MM.1S (cell line): ENCODE results near the gene PLXNA4.

Experiments
- EZH2 ChIP-seq: fragments of 300-600 bp; sonication (generic); optimal IDR thresholded peaks from 2 replicates; pipeline ENCODE3; 2017; ENCODE audit warnings: low read depth, mild to moderate bottlenecking, antibody characterized with exemption, low read length, mixed read lengths
- EZH2phosphoT487 ChIP-seq: fragments of 300-600 bp; sonication (generic); IDR thresholded peaks from 2 replicates; pipeline ENCODE4 v1.6.1; 2018; ENCODE audit warnings: antibody characterized with exemption, low read length
- TF ChIP-seq, protein P1 (sequence below): fragments of 300-600 bp; sonication (generic); IDR thresholded peaks from 2 replicates; pipeline ENCODE4 v1.5.1; 2016; ENCODE audit warnings: antibody characterized with exemption, low read length, mixed read lengths

DNA sequence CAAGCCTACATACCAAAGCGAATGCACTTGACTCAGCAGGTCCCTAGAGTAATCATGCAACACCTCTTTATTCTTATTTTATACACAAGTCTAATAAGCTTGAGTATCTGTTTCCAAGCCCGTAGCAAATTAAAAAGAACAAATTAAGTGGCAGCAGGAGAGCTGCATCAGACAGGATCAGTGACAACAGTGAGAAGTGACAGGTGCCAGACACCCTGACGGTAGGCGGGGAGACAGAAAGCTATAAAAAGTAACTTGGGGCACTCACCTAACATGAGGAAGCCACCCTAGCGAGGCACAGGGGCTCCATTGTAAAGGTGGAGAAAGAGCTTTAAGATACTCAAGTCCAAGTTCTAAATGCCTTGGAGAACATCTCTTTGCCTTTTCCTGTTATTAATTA is 174.2 kb downstream of the PLXNA4 start:
- TF ChIP-seq, protein P1, sequence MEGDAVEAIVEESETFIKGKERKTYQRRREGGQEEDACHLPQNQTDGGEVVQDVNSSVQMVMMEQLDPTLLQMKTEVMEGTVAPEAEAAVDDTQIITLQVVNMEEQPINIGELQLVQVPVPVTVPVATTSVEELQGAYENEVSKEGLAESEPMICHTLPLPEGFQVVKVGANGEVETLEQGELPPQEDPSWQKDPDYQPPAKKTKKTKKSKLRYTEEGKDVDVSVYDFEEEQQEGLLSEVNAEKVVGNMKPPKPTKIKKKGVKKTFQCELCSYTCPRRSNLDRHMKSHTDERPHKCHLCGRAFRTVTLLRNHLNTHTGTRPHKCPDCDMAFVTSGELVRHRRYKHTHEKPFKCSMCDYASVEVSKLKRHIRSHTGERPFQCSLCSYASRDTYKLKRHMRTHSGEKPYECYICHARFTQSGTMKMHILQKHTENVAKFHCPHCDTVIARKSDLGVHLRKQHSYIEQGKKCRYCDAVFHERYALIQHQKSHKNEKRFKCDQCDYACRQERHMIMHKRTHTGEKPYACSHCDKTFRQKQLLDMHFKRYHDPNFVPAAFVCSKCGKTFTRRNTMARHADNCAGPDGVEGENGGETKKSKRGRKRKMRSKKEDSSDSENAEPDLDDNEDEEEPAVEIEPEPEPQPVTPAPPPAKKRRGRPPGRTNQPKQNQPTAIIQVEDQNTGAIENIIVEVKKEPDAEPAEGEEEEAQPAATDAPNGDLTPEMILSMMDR = no peak
- TF ChIP-seq EZH2 (no peak), EZH2phosphoT487 (no peak)
